Measurements from ENCODE around the gene CLSTN2.

Gene CLSTN2

GRCh38 chr3:140290105-140290504 lies 355.1 kb downstream of the CLSTN2 start:
- H3K4me3 ChIP-seq (ENCODE audit: low read depth, low read length), result no peak overlapping the region
- no peak for TF ChIP-seq CTCF (IDR thresholded peaks at IDR 0.05; ENCODE audit: insufficient read depth, low read depth, low read length, missing control alignments)
- no peak for DNase-seq (ENCODE audit: low read depth)

DNA sequence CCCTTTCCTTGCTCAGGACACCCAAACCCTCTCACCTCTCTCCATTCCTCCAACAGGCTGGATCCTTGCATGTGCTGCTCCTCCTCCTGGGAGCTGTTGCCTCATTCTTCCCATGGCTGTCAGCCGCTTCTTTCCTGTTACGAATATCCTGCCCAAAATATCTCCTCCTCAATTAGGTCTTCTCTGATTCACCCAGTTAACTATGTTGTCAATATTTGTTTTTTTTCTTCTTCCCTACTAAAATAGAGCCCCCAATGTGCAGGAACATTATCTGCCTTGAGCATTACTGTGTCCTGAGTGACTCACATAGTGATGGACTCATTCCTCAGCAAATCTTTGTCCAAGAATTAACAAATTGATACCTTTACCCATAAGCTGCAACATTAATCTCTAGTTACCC lies 357.2 kb downstream of the CLSTN2 start:
- no peak overlapping the region for H3K4me3 ChIP-seq (ENCODE audit: low read depth, low read length)
- TF ChIP-seq CTCF (IDR thresholded peaks at IDR 0.05; ENCODE audit: insufficient read depth, low read depth, low read length, missing control alignments), result no peak
- no peak for DNase-seq (ENCODE audit: low read depth)

DNA sequence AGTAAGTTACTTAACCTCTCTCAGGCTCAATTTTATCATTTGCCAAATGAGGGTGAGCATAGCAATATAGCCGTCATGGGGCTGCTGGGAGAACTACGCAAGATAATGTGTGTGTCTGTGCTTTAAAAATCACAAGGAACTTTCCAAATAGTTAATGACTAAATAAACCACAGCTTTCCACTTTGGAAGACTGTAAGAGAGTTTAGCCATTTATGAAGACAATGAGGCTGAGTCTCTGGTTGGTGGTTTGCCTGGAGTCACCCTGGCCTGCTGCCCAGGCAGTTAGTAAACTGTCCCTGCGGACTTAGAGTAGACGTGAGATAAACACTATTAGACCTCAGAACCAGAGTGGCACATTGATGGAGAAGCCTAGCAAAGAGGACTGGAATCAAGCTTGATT lies 357.7 kb downstream of the CLSTN2 start:
- no peak for TF ChIP-seq CTCF (IDR thresholded peaks at IDR 0.05; ENCODE audit: insufficient read depth, low read depth, low read length, missing control alignments)
- no peak for DNase-seq (ENCODE audit: low read depth)
- no peak overlapping the region for H3K4me3 ChIP-seq (ENCODE audit: low read depth, low read length)

GRCh38 chr3:140294058-140294457 lies 359.1 kb downstream of the CLSTN2 start:
- TF ChIP-seq CTCF (IDR thresholded peaks at IDR 0.05; ENCODE audit: insufficient read depth, low read depth, low read length, missing control alignments), result no peak
- no peak overlapping the region for H3K4me3 ChIP-seq (ENCODE audit: low read depth, low read length)
- no peak for DNase-seq (ENCODE audit: low read depth)

GRCh38 chr3:140296796-140297352 lies 361.9 kb downstream of the CLSTN2 start:
- no peak overlapping the region for H3K4me3 ChIP-seq (ENCODE audit: low read depth, low read length)
- TF ChIP-seq CTCF (IDR thresholded peaks at IDR 0.05; ENCODE audit: insufficient read depth, low read depth, low read length, missing control alignments), result no peak
- no peak for DNase-seq (ENCODE audit: low read depth)

DNA sequence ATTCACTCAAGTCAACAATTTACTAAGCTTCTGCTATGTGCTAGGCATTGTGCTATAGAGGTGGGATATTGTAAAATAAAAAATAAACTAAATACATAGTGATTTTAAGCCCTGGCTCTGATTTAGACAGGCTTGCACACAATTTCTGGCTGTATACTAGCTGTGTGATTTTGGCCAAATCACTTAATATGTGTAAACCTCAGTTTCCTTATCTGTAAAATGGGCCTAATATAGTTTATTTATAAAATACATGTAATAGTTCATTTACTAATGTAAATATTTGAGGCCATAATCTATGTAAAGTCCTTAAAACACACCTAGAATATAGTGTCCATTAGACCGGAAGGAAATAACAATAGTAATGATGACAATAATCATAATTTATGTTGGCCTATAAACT lies 363.1 kb downstream of the CLSTN2 start:
- no peak for DNase-seq (ENCODE audit: low read depth)
- TF ChIP-seq CTCF (IDR thresholded peaks at IDR 0.05; ENCODE audit: insufficient read depth, low read depth, low read length, missing control alignments), result no peak
- no peak overlapping the region for H3K4me3 ChIP-seq (ENCODE audit: low read depth, low read length)

DNA sequence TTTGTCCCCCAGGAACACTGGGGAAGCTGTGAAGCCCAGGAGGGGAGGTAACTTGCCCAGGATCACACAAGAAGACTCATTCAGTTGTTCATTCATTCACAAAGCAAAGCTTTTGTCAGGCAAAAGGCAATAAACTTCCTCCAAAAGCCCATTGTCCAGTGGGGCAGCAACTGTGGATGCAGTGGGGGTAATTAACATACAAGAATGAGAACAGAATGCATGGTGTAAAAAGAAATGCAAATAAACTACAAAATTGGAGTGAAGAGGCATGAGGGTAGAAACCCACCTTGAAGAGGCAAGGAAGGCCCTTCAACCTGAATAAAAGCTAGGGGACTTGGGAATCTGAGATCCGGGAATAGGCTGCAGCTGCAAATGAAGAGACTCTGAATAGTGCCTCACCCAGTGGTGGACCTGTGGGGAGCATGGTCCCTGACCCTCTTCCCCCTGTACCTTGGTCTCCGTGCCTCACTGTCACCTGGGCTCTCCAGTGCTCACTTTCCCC lies 363.6 kb downstream of the CLSTN2 start:
- H3K4me3 ChIP-seq (ENCODE audit: low read depth, low read length), result no peak overlapping the region
- DNase-seq (ENCODE audit: low read depth), result no peak
- no peak for TF ChIP-seq CTCF (IDR thresholded peaks at IDR 0.05; ENCODE audit: insufficient read depth, low read depth, low read length, missing control alignments)
